ENCODE results near the gene NAT9.

DNA sequence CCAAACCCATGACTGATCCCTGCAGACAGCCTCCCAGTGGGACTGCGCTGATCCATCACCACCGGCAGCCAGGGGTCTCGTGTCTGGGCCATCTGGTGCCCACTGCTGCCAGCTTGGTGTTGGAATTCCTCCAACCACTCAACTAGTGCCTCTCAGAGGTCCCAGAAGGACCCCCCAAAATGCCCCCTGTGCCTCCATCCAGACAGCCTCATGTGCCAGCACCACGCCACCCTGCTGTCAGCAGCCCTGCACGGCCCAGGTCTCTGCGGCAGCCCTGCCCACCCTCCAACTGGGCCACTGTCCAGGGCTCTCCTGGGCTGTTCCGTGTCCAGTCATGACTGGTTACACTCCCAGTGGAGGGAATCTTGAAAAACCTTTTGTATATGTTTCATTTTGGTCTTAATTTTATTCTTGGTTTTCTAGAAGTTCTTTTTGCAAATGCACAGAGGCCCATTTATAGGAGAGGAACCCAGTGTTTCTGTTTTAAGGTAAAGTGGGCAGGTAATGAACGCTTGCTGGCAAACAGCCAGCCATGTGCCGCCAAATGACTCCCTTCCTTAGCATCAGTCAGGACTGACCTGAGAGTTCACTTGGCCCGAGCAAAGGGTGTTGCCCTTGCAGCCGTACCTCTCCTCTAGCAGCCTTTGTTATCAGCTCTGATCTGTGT lies 48.9 kb upstream of the NAT9 start:
- TF ChIP-seq, protein P1, sequence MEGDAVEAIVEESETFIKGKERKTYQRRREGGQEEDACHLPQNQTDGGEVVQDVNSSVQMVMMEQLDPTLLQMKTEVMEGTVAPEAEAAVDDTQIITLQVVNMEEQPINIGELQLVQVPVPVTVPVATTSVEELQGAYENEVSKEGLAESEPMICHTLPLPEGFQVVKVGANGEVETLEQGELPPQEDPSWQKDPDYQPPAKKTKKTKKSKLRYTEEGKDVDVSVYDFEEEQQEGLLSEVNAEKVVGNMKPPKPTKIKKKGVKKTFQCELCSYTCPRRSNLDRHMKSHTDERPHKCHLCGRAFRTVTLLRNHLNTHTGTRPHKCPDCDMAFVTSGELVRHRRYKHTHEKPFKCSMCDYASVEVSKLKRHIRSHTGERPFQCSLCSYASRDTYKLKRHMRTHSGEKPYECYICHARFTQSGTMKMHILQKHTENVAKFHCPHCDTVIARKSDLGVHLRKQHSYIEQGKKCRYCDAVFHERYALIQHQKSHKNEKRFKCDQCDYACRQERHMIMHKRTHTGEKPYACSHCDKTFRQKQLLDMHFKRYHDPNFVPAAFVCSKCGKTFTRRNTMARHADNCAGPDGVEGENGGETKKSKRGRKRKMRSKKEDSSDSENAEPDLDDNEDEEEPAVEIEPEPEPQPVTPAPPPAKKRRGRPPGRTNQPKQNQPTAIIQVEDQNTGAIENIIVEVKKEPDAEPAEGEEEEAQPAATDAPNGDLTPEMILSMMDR (conservative IDR thresholded peaks at IDR 0.05): no peak
- no peak for TF ChIP-seq ZFX (IDR thresholded peaks at IDR 0.05)
